Calu3 (cell line): ENCODE results near the gene TMEM134. TPM values are rescaled to one million over a fixed set of nuclear protein-coding genes. Genes with fewer than 3 reads are reported as not detected.

Source experiments
- BruUV-seq: library from RNA; stranded (reverse); fragments of 400-500 nt; replicated peaks from 2 replicates; lab custom pipeline; 2021; lab: Mats Ljungman, UMichigan
- CTCF ChIA-PET: fragments of 300-600 bp; sonication (Branson Sonifier 250); formaldehyde crosslinking; loops from one replicate; lab custom pipeline; 2022; ENCODE audit warnings: antibody characterized with exemption; lab: Charles Lee
- DNase-seq: peaks from one replicate; pipeline ENCODE4 v3.0.0; 2022
- H3K27ac Mint-ChIP-seq: one replicate; pipeline ENCODE4 v1.8.0; 2022; ENCODE audit warnings: mixed read lengths; ENCODE audit not compliant: unreplicated experiment
- H3K27me3 Mint-ChIP-seq: one replicate; pipeline ENCODE4 v1.8.0; 2022; ENCODE audit warnings: mixed read lengths; ENCODE audit not compliant: unreplicated experiment
- H3K36me3 Mint-ChIP-seq: one replicate; pipeline ENCODE4 v1.8.0; 2022; ENCODE audit warnings: mild to moderate bottlenecking, moderate library complexity, mixed read lengths; ENCODE audit not compliant: insufficient read depth, unreplicated experiment
- H3K4me1 Mint-ChIP-seq: one replicate; pipeline ENCODE4 v1.8.0; 2022; ENCODE audit warnings: mild to moderate bottlenecking, low read depth, mixed read lengths; ENCODE audit not compliant: unreplicated experiment
- H3K4me3 Mint-ChIP-seq: one replicate; pipeline ENCODE4 v1.8.0; 2022; ENCODE audit warnings: mild to moderate bottlenecking, low read depth, moderate library complexity, mixed read lengths; ENCODE audit not compliant: unreplicated experiment
- H3K9me3 Mint-ChIP-seq: one replicate; pipeline ENCODE4 v1.8.0; 2022; ENCODE audit warnings: low read depth, mixed read lengths; ENCODE audit not compliant: unreplicated experiment
- CTCF ChIP-seq: fragments of 200-600 bp; IDR thresholded peaks from one replicate; pipeline ENCODE4 v1.8.0; 2022; ENCODE audit warnings: antibody characterized with exemption; ENCODE audit not compliant: unreplicated experiment
- intact Hi-C: fragments of 100-400 bp; cut with micrococcal nuclease; formaldehyde crosslinking; loops from one replicate; pipeline ENCODE4 v1.10.0; 2022; ENCODE audit not compliant: unreplicated experiment
- total RNA-seq: library from RNA; stranded (reverse); gene quantifications from 2 replicates; pipeline ENCODE4 v1.2.3, GENCODE V29; 2022

TMEM134 gene
- total RNA-seq, 1 experiment from 2014 or later: 31.9 TPM

DNA sequence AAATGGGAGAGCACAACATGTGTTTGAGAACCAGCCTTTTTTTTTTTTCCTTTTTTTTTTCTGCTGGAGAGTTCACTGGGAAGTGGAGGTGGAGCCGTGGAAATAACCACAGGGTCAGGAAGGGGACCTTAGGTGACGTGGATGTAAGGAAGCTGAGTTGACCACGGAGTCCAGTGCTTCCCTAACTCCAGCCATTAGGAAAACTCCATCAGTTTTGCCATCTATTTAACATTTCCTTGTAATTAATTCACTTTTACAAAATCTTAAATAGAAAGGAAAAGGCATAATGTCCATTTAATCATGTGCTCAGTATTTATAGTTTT is 40.9 kb upstream of the TMEM134 start:
- intact Hi-C loops: no loop called here
- Mint-ChIP-seq H3K36me3 (peaks cover 51% of the 10 kb centered on the region), H3K4me3 (peak overlapping the region; percentile 91), H3K9me3 (no peaks in the 10 kb centered on the region), H3K4me1 (peaks cover 31% of the 10 kb centered on the region), H3K27me3 (peaks cover 29% of the 10 kb centered on the region), H3K27ac (peak overlapping the region; percentile 99)
- CTCF ChIA-PET: no interaction called here
- no peak for TF ChIP-seq CTCF
- no TSS peak for BruUV-seq
- DNase-seq: no peak

GRCh38 chr11:67508486-67509121 is 39.6 kb upstream of the TMEM134 start:
- Mint-ChIP-seq H3K9me3 (no peaks in the 10 kb centered on the region), H3K4me3 (peak overlapping the region; percentile 91), H3K27ac (peak overlapping the region; percentile 99), H3K27me3 (peaks cover 16% of the 10 kb centered on the region), H3K4me1 (peaks cover 31% of the 10 kb centered on the region), H3K36me3 (peaks cover 63% of the 10 kb centered on the region)
- peak; percentile 99 for DNase-seq
- CTCF ChIA-PET: no interaction called here
- intact Hi-C loops: loop anchor here (10.0 kb wide), 2 partner anchors 84 to 154 kb away; partner anchors contain the start of genes POLD4 and RPS6KB2
- BruUV-seq: no TSS peak
- TF ChIP-seq CTCF: no peak

DNA sequence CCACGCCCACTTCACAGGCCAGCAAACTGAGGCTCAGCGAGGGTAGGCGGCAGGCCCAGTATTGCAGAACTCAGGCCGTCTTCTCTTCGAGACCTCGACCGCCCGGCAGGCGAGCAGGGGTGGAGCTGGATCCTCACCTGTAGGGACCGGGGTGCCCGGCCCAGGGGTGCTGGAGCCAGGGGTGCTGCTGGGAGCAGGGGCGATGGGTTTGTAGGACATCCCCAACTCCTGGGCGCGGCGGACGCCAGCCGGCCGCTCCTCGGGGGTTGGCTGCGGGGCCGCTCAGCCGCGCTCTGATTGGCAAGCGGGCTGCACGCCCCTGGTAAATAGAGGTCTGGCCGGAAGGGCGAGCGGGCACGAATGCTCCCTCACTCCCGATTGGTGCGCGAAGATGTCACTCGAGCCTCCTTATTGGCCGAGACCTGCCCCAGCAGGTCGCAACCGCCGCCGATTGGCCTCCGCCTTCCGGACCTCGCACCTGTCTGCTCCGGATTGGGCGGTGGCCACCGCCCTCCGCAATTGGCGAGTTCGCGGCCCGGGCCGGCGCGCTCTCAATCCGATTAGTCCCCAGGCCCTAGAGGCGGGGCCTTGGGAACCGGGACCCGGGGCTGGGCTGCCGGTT is 38.9 kb upstream of the TMEM134 start, which contains the start of gene CDK2AP2:
TSS of gene CDK2AP2 (minus strand) at position 299 of the 622 bp plus-strand sequence. CDS start at position 219, 80 bp downstream.
- no peak for TF ChIP-seq CTCF
- H3K36me3 Mint-ChIP-seq: peaks cover 66% of the 10 kb centered on the region
- H3K9me3 Mint-ChIP-seq: no peaks in the 10 kb centered on the region
- peak within 1 kb of the TSS; percentile 99 for H3K27ac Mint-ChIP-seq
- peaks cover 31% of the 10 kb centered on the region for H3K4me1 Mint-ChIP-seq
- peaks cover 13% of the 10 kb centered on the region for H3K27me3 Mint-ChIP-seq
- DNase-seq: peak; percentile 99
- CTCF ChIA-PET: no interaction called here
- no TSS peak for BruUV-seq
- intact Hi-C loops: loop anchor here (2.0 to 10.0 kb wide), 3 partner anchors 75 to 153 kb away; partner anchors contain the start of genes GSTP1, POLD4 and RPS6KB2
- H3K4me3 Mint-ChIP-seq: peak within 1 kb of the TSS; percentile 91

DNA sequence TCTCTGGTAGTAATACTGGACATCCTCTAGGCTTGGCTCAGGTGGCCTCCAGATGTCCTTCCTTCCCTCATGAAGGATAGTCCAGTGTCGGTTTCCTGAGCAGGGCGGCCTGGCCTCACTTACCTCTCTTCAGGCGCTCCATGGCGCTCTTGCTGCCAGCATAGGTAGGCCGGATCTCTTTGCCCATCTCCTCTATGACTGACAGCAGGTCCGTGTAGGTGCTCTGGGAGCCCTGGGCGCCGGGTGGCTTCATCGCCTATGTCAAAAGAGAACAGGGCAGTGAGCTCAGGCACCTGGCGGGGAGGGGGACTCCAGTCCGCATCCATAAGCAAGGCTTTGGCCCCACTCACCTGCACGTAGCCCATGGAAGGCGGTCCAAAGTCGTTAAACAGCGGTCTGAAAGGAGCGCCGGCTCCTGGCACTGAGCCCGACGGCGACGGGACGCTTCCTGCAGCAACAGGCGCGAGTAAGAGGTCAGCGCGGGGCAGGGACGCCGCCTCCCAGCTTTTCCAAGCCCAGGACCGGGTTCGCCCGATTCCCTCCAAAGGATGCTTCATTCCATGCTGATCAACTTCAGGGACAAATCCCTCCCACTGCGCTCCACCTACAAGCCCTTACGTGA is 38.3 kb upstream of the TMEM134 start:
- Mint-ChIP-seq H3K36me3 (peaks cover 66% of the 10 kb centered on the region), H3K4me1 (peaks cover 31% of the 10 kb centered on the region), H3K4me3 (peak overlapping the region; percentile 91), H3K27ac (peak overlapping the region; percentile 99), H3K9me3 (no peaks in the 10 kb centered on the region), H3K27me3 (peaks cover 13% of the 10 kb centered on the region)
- CTCF ChIA-PET: no interaction called here
- TSS peak; percentile 83 for BruUV-seq
- intact Hi-C loops: loop anchor here (2.0 to 10.0 kb wide), 3 partner anchors 75 to 153 kb away; partner anchors contain the start of genes GSTP1, POLD4 and RPS6KB2
- DNase-seq: no peak
- TF ChIP-seq CTCF: no peak
